SH-SY5Y (cell line): ENCODE data around the gene EFNB2.

Source experiments
- GATA2 ChIP-seq: IDR thresholded peaks from 2 replicates; pipeline ENCODE4 v1.6.1; 2011; ENCODE audit warnings: mild to moderate bottlenecking, low read depth, low read length
- GATA3 ChIP-seq: IDR thresholded peaks from 2 replicates; pipeline ENCODE4 v1.6.1; 2011; ENCODE audit warnings: low read depth, mild to moderate bottlenecking, low read length, moderate library complexity

GRCh38 chr13:106484537-106485193, 50.8 kb downstream of the EFNB2 start:
- no peak for TF ChIP-seq GATA3
- no peak for TF ChIP-seq GATA2
